Fibroblast of peridontal ligament (primary cell): ENCODE measurements around the gene DRC1.

Source experiments
- DNase-seq: peaks from one replicate; pipeline ENCODE4 v3.0.0-alpha.2; 2010; ENCODE audit errors: extremely low read depth

DRC1 gene

DNA sequence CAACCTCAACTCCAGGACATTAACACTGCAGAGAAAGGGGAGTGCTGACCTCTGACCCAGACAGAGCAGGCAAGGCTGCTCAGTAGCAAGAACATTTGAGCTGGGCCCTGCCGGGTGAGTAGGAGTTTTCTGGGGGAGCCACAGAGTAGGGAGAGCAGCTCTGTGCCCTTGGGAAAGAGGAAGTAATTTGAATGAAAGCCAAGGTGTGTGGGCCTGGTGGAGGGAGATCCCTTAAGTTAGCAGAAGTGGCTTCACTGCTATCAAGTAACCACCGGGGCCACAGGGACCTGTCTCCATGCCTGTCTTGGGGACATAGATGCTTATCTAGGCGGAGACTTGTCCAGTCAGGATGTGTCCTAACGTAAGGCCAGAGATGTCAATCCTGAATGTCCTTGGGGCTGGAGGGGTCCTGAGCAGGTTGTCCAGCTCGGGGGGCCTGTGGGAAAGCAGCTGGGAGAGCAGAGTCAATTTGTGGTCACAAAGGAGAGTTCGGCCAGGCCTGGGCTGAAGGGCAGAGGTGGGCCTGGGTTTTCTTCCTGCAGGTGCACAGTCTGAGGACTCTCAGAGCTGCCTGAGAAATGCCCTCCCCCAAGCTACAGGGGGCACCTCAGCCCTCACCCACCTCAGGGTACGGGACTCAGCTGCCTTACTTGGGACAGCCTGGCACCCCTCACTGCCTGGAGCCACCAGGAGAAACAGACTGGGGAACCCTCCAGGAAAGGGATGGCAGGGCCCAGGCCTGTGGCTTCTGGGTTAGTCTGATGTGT is 91.2 kb downstream of the DRC1 start:
- no peak for DNase-seq

DNA sequence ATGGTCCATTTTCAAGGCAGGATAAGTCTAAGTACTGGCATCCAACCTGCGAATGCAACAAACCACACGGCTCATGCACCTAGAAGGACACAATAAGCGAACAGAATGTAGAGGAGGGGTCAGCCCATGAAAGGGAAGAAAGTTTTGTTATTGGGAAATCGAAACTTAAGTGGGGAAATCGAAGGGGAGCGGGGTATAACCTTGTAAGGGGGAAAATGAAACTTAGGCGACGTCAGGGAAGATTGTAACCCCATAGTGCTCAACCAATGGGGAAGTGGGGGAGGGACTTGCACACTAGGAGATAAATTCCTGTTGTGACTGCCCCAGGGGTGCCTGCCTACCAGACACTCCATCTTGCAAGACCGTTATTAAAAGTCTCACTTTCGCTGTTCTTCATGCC is 91.8 kb downstream of the DRC1 start:
- DNase-seq, result no peak

DNA sequence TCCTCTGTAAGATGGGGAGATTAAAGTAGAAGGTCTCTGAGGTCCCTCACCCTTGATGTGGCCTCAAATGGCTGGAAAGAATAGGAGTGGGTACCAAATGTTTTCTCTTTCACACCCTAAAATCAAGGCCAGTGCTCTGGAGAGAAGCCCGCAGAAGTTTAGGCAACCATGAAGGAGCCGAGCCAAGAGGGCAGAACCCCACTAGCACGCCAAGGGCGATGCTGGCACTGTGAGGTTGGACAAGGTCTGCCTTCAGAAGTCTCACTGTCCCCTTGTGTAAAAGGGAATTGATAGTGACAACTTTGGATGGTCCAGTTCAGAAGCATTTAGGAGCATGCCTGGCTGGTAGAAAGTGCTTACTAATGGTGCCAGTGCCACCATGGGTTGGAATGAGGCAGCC is 92.5 kb downstream of the DRC1 start:
- DNase-seq, result no peak

DNA sequence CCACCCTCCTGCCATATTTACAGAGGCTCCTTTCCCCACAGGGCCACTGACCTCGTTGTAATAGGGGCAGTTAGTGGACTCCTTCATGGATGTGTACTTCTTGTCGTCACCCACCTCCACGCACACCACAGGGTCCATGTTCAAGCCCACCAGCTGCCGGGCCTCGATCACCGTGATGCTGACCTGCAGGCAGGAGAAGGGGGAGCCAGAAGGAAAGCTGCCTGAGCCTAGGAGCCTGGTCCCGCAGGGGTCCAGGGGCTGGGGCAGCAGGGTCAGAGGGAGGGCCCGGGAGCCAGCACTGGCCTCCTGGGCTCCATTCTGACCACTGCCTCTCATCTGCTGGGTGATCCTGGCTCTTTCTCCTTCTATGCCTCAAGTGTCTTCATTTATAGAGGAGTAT is 93.2 kb downstream of the DRC1 start:
- DNase-seq, result no peak

DNA sequence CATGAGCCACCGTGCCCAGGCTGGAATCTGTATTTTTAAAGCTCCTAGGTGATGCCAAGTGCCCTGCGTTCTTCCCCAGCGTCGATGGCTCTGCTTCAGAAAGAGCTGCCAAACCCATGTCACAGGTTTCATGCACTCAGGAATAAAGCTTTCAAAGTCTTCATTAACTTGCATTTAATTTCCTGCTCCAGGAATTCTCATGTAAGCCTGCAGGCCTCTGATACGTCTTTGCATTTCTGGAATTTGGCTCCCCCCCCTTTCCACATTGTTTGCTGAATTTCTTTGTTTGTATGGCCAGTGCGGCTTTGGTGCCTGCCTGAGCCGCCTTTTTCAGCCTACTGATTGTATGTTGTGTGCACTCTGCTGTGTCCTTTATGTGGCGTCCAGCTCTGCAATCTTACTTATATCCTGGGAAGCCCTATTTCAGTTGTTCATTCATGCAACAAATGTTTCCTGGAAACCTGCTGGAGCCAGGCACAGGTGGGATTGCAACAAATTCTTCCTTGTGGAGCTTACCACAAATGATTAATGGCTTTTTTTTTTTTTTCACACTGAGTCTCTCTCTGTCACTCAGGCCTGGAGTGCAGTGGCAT is 94.1 kb downstream of the DRC1 start:
- no peak for DNase-seq

DNA sequence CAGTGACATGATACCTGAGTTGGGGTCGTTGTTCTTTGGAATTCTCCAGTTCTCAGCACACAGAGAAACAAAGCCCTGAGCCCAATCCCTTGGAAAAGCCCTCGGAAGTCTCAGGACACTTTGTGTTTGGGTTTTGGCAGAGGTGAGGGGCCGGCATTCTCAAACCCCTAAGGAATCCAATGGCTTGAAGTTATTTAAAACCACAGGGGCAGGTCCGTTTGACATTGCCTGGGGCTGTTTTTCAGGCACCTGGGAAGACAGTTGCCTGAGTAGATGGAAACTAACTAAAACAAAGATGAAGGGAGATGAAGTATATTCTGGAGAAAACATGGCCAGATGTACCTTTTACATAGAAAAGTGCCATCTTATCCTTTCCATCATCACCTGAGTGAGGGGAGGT is 98.7 kb downstream of the DRC1 start:
- no peak for DNase-seq

DNA sequence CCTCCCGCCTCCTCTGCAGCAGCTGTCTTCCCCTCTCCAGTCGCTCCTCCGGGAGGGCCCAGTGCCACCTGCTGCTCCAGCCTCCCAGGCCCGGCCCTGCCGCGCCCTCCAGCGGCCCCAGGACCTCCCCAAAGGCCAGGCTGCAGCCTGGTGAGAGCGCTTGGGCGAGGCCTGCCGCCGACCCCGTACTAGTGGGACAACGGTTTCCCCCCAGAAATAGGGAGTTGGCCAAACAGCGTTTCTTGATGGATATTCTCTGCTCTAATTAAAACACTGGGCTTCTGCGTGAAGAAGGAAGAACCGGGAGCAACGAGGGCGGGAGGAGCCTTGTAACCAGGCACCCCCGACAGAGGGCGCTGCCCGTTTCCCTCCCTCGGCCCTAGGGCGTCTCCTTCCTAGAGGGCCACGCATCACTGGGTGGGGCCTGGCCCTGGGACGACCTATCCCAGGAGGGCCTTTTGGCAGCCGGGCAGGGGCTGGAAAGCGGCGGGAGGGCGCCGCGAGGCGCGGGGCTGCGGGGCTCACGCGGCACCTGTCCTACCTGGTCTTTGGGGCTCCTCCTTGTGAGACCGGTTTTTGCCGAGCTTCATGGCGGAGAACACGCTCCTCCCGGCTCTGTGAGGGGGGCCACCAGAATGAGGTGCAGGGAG is 101.6 kb downstream of the DRC1 start:
- DNase-seq, result peak; percentile 3

DNA sequence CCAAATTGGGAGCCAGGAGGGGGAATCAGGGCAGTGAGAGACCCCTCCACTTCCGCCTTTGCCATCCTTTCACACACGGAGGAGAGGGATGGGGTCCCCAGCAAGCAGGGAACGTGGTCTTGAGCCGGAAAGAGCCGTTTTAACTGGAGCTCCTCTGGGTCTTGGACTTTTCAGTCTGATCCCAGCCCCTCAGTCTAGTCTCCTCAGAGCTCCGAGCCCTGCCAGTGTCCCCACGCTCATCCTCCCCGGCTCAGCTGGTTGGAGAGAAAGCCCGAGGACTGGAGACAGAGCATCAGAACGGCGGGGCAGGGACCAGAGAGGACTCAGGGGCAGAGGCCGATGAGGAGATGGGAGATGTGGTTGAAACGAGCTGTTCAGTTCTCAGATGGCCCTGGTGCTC is 102.3 kb downstream of the DRC1 start:
- DNase-seq, result no peak

DNA sequence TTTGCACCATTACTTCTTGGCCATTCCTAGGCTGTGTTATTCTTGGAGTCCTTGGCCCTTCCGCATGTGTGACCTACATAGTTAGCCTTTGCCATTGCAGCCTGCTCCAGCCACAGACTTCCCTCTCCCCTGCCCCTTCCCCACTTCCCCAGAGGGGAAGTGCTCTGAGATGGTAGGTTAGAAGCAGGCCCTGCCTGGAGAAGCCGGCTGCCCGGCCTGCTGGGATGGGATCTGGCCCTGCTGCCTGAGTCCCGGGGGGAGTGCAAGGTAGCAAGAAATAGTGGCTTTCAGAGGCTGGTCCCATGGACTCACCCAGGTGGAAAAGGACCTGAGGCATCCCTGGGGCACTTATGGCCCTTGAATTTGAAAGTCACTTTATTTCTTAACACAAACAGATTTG is 104.6 kb downstream of the DRC1 start:
- no peak for DNase-seq
